ENCODE measurements around the gene CRYBG1.
A peak's percentile ranks its signal among the peaks of the same experiment; 100 is the strongest.
"Not testable (repeated sequence)": the region's sequence is repeated elsewhere in the genome, so short reads cannot be mapped to it uniquely, and the experiment has no call there.

CRYBG1 gene

DNA sequence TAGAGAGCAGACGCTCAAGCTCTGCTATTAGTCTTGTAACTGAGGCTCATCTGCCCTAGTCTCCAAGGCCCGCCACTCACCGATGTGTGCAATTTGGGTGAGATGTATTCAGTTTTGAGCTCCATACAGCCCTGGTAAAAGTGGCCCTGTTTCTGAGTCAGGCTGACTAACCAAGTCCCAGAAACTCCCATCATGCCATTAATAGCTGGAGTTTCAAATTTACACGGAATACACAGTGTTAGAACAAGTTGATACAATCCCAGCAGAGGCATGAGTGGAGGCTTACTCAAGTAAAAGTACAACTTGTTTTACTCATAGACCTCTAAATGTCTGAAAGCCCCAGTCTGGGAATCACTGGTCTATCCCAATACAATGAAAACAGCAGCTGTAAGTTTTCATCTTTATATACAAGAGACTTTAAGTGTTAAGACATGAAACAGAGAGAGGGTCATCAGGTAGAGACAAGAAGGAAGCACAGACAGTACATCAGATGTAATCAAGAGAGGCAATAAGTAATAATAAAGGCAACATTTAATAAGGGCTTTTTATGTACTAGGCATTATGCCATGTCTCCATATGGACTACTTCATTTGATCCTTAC lies 226.4 kb downstream of the CRYBG1 start:
- no peak for DNase-seq (ENCODE audit: low read depth)

DNA sequence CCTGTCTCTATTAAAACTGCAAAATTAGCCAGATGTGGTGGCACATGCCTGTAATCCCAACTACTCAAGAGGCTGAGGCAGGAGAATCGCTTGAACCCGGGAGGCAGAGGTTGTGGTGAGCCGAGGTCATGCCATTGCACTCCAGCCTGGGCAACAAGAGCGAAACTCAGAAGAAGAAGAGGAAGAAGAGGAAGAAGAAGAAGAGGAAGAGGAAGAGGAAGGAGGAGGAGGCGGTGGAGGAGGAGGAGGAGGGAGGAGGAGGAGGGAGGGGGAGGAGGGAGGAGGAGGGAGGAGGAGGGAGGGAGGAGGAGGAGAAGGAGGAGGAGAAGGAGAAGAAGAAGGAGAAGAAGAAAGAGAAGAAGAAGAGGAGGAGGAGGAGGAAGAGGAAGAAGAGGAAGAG lies 228.4 kb downstream of the CRYBG1 start:
- not testable (repeated sequence) for DNase-seq (ENCODE audit: low read depth)

DNA sequence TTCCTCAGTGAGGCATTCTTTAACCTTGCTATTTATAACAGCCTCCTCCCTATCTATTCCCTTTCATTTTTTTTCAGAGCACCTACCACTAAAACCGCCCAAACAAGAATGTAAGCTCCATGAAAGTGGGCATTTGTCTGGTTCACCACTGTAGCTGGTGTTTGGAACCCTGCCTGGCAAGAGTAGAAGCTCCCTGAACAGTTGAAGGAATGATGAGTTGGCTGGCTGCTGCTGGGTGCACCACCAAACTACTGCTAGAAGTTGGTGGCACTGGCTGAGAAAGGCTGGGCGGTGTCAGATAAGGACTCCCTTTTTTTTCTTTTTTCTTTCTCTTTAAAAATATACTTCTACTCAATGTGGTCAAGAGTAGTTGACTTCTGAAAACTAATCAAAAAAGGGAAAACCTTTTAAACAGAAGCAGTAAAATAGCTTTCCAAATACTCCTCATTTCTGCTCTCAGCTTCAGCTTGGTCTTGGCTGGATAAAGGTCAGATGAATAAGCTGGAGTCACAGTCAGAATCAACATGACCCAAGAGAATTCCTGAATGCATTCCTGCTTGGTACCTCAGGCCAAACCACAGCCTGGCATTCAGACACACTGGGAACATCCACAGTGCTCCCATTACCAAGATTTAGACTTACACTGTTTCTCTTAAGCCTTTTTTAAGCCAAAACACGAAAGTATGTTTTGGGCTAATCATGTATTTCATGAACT lies 230.8 kb downstream of the CRYBG1 start:
- peak; percentile 50 for DNase-seq (ENCODE audit: low read depth)

DNA sequence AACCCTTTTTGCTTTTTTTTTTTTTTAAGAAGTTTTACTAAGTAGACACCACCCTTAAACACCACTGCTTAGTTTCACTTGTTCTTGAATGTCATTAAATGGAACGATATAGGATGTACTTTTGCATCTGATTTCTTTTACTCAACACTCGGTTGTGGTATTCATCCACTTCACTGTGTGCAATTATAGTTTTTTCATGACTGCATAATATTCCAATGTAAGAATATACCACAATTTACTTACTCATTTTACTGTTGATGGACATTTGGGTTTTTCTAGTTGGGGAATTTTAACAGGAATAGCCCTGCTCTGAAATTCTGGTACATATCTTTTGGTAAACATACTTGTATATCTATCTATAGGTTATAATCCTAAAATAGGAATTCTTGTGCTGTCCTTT lies 238.9 kb downstream of the CRYBG1 start:
- no peak for DNase-seq (ENCODE audit: low read depth)

DNA sequence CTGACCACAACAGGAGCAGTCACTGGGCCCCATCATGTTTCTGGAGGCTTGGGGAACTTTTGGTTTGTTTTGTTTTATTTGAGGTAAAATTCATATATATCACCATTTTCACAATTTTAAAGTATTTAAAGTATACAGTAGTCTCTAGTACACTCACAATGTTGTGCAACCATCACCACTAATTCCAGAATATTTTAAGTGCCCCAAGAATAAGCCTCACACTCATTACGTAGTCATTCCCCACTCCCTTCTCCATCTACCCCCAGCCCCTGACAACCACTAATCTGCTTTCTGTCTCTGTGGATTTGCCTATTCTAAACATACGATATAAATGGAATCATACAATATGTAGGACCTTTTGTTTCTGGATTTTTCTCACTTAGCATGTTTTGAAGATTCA lies 239.8 kb downstream of the CRYBG1 start:
- DNase-seq (ENCODE audit: low read depth), result no peak

DNA sequence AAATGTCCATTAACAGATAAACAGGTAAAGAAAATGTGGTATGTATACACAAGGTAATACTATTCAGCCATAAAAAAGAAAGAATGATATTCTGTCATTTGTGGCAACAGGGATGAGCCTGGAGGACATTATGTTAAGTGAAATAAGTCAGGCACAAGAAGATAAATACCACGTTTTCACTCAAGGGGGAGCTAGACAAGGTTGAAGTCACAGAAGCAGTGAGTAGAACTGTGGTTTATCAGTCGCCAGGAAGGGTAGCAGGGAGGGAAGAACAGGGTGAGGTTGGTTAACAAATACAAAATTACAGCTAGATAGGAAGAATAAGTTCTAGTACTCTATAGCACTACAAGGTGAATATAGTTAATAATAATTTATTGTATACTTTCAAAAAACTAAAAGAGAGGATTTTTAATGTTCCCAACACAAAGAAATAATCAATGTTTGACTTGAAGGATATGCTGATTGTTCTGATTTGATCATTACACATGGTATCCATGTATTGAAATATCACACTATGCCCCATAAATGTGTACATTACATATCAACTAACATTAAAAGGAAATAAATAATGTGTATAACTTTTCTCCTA lies 247.7 kb downstream of the CRYBG1 start:
- DNase-seq (ENCODE audit: low read depth), result peak; percentile 23

DNA sequence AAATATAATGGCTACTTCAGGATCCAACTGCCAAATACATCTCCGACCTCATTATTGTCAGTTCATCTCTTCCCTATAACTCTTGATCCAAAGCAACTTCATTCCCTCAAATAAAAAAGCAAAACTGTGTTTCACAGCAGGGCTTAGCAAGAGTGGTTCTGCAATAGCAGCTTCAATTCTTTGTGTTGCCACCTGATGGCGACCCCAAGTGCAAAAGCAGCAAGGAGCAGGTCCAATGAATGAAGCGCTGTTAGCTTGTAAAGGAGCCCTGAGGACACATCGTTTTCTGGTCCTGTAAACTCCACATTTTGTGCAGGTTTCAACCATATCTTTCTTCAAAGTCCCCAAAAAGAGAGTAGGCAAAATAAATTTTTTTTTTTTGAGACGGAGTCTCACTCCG lies 249.2 kb downstream of the CRYBG1 start:
- no peak for DNase-seq (ENCODE audit: low read depth)

DNA sequence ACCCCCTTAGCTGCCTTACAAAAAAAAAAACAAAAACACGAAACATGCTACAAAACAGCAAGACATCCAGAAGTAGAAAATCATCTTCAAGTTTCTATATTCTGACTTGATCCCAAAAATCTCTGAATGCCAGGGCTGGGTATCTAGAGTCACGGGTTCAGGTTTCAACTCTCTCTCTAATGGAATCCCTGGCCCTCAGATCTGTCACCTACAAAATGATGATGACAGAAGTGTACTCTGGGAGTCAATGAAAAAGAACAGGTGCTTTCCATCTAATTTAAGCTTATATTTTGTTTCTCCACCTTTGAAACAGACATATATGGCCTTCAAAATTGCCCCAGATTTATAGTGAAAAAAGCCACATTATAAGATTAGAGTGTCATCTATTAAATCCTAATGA lies 250.5 kb downstream of the CRYBG1 start:
- DNase-seq (ENCODE audit: low read depth), result no peak

DNA sequence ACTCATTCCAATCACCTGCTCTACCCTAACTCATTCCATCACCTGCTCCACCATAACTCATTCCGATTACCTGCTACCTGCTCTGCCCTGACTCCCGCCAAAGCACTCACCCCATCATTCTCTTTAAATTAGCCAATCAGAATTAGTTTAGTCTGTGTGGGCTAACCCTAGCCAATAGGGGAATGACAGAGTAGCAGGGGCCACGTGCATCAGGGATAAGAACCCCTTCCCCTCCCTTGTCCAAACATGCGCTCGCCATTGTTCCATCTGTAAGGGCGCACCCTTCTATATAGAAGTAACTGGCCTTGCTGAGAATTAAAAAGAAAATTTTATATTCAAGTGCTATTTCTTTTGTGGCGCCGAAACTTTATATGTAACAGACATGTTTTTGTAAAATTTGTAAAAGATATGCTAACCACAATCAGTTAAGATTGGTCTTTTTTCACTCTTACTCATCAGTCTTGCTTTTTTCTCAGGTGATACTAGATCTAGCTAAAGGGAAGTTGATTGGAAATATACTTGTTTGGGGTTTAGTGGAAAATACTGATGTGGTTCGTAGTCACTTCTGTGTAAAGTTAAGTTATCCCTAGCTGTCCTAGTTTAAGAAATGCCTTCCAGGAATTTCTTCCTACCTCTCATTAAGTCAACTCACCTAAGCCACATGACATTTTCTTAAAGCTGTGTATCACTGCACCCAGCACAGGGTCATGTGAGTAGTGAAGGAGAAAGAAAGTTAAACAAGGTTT lies 252.3 kb downstream of the CRYBG1 start:
- no peak for DNase-seq (ENCODE audit: low read depth)

DNA sequence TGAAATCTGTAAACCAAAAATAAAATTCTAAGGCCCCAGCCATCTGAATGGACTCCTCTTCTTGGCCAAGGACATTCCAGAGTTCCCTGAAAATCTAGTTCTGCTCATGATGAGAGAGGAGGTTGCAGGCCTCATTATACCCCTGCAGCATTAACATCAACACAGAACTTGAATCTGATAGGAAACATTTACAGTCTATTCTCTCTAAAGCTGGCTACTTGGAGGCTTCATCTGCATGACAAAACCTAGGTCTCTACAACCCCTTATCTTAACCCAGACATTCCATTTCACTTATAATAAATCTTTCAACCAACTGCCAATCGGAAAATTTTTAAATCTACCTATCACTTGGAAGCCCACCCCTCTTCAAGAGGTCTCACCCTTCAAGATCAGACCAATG lies 253.1 kb downstream of the CRYBG1 start:
- DNase-seq (ENCODE audit: low read depth), result no peak

DNA sequence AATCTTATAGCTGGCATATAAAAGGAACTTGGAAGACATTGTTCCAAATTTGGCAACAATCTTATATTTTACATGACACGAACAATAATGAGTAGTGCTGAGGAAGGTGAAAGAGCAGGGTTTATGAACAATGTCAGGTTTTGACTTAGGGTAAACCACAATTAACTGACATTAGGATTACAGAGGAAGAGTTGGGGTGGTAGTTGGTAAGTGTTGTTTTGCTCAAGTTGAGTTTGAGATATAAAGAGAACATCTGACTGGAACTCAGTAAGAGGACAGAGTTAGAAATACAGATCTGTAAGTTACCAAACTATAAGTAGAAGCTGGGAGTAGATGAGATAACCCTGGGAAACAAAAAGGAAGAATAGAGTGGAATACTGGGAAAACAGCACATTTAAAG lies 253.6 kb downstream of the CRYBG1 start:
- no peak for DNase-seq (ENCODE audit: low read depth)

DNA sequence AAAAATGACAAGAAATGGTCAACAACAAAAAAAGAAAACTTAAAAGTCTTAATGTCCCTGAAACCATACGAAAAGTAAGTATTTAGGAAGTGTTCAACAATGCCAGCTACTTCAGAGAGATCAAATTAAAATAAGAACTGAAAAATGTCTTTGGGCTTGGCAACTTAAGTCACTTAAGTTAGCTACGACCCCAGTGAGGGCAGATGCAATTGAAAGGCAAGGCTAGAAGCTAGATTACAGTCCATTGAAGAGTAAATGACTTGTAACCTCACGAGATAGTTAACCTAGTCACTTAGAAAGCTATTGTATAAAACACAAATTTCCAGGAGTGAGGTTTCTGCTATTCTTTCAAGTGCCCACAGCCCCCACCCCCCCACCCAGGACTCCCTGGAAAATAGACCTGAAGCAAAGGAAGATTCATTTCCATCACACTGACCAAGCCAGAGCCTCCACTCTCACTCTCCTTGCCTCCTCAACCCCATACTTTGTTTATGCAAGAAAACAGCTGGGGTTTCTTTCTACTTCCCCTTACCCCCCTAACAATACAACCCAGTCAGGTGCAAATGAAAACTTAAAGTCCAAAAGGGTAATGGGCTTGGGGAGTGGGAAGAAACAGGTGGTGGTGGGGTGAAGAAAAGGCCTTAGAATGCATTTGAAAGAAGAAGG lies 254.2 kb downstream of the CRYBG1 start:
- DNase-seq (ENCODE audit: low read depth), result no peak

DNA sequence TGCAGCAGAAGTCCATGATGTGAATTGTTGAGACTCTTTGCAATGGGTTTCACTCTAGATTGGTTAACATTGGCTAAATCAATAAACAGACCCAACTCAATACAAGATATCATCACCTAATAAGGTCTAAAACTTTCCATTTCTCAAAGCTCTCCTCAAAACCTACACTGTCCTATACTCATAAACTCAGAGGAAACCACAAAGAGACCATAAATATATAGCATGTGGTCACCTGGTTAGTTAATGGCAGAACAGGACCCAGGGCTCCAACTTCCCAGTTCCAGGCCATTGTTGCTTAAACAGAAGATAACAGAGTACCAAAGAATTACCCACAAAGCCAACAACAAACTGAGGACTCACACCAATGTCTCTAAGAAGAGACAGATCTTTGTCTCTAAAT lies 256.8 kb downstream of the CRYBG1 start:
- no peak for DNase-seq (ENCODE audit: low read depth)

DNA sequence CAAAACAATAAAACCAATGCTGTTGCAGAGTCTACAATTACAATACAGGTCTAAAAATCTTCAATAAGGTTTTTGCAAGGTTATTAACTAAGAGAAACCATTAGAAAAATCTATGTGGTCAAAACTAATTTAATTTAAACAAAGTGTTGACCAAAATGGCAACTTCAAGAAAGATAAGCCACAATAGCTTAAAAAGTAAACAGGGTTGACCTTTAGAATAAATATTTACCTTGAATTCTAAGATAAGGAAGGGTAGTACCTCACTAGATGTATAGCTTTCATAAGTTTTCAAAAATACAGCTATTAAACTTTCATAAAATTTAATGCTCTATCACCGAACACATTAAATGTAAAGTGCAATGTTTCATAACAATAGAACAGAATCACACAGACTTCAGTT lies 257.3 kb downstream of the CRYBG1 start:
- no peak for DNase-seq (ENCODE audit: low read depth)

DNA sequence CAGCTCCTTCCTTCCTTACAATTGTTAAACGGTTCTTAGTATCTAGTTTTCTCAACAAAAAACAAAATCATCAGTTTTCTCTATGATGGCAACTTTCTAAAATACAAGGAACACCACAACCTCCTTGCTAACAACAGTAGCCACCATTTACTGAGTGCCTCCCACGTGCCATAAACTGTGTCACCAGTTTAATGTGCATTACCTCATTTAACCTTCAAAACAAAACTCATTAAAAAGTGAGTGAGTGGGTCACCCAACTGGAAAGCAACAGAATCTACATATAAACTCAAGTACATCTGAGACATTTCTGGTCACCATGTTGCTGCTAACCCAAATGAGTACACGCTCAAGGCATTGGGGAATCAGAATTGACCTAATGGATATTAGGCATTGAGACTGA lies 257.8 kb downstream of the CRYBG1 start:
- DNase-seq (ENCODE audit: low read depth), result no peak

DNA sequence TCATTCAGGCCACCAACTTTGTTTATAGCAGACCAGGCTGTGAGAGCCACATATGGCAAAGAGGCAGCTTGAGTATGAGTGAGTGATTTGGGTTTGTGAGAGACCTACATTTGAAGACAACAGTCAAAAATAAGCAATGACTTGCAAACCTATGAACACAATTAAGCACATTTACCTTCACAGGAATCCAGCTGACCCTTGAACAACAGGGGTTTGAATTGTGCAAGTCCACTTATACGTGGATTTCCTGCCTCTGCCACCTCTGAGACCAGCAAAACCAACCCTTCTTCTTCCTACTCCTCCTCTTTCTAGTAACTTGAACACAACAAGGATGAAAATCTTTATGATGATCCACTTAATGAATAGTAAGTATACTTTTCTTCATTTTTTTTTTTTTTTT lies 258.7 kb downstream of the CRYBG1 start:
- no peak for DNase-seq (ENCODE audit: low read depth)

DNA sequence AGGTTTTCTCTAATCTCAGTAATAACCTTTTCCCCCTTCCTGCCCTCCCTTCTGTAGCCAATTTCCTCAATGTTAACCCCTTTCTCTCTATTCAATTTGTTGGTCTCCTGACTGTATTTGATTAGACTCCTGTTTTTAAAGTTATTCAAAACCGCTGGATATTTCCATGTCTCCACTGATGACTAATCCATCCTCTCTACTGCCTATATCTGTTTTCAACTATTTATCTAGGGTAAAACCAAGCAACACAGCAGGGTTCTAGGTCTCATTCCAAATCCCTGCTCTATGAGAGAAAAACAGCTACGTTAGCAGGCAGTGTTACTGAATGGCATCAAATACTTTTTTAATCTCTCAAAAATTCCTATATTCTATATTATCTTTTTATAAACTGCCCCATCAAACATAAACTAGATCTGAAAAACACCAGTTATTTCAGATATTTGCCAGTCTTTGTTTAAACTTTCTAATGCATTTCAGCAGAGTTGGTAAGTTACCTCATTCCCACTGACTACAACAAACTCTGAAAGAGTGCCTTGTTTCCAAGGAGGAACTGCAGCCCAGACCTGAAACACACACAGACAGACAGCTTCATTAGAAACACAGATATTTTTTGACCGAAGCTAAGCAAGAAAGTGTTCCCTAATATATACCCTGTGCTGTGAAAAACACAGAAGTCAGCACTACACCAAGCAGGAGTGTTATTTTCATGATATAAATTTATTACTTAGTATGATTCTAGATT lies 260.6 kb downstream of the CRYBG1 start:
- DNase-seq (ENCODE audit: low read depth), result no peak

Measured in GM04504 (cell line).